HG03565 (cell line): ENCODE results near the gene FRS2.

ENCODE experiments used
- ATAC-seq: cut with Tn5 transposase; IDR thresholded peaks from one replicate; pipeline ENCODE4 v1.9.1; 2021; ENCODE audit warnings: mild to moderate bottlenecking, moderate library complexity; ENCODE audit not compliant: unreplicated experiment

FRS2 gene

GRCh38 chr12:69459477-69459876 is 10.7 kb upstream of the FRS2 start:
- no peak for ATAC-seq

- no peak for ATAC-seq
Measured at GRCh38 chr12:69464428-69464827, 5.8 kb upstream of the FRS2 start.

- ATAC-seq, result no peak
Measured at GRCh38 chr12:69466867-69467266, 3.3 kb upstream of the FRS2 start.

- no peak for ATAC-seq
Measured at GRCh38 chr12:69467366-69467765, 2.8 kb upstream of the FRS2 start.

- no peak for ATAC-seq
Measured at GRCh38 chr12:69468237-69469026, 1.8 kb upstream of the FRS2 start.

GRCh38 chr12:69469854-69470188 is 367 bp upstream of the FRS2 start:
- no peak for ATAC-seq

- no peak for ATAC-seq
Measured at GRCh38 chr12:69471076-69471430, 865 bp downstream of the FRS2 start.

GRCh38 chr12:69471667-69472385 is 1.6 kb downstream of the FRS2 start:
- ATAC-seq, result no peak

GRCh38 chr12:69473262-69473661 is 3.1 kb downstream of the FRS2 start:
- no peak for ATAC-seq

- no peak for ATAC-seq
Measured at GRCh38 chr12:69474456-69474855, 4.3 kb downstream of the FRS2 start.

GRCh38 chr12:69475237-69475975 is 5.2 kb downstream of the FRS2 start:
- ATAC-seq, result no peak

- no peak for ATAC-seq
Measured at GRCh38 chr12:69476276-69477017, 6.3 kb downstream of the FRS2 start.

- no peak for ATAC-seq
Measured at GRCh38 chr12:69479675-69480074, 9.5 kb downstream of the FRS2 start.

GRCh38 chr12:69480698-69481097 is 10.5 kb downstream of the FRS2 start:
- ATAC-seq, result no peak

GRCh38 chr12:69481133-69481532 is 10.9 kb downstream of the FRS2 start:
- no peak for ATAC-seq

- ATAC-seq, result no peak
Measured at GRCh38 chr12:69483700-69484099, 13.5 kb downstream of the FRS2 start.

GRCh38 chr12:69484428-69484827 is 14.2 kb downstream of the FRS2 start:
- no peak for ATAC-seq

GRCh38 chr12:69490920-69491643 is 20.9 kb downstream of the FRS2 start:
- no peak for ATAC-seq

GRCh38 chr12:69492739-69493138 is 22.6 kb downstream of the FRS2 start:
- ATAC-seq, result no peak

- ATAC-seq, result no peak
Measured at GRCh38 chr12:69495071-69495470, 24.9 kb downstream of the FRS2 start.
